Stimulated activated naive B cell treated with anti-CD40 and anti-IgM and Interleukin-4, amounts not matched to agents 10 μg/mL and 1 μg/mL and 100 μg/mL, for 72 hours (primary cell): ENCODE measurements around the gene MST1.
A peak's percentile ranks its signal among the peaks of the same experiment; 100 is the strongest.

Experiments used
- ATAC-seq, 2 donors: fragments of 150-1000 bp; cut with Tn5 transposase; replicated peaks; 2 replicates each; pipeline ENCODE4 v1.10.0; 2021; ENCODE audit warnings: moderate library complexity in 1 of 2
- DNase-seq: peaks from one replicate; pipeline ENCODE4 v3.0.0; 2021
- H3K27ac Mint-ChIP-seq: one replicate; pipeline ENCODE4 v1.8.0; 2022; ENCODE audit warnings: mild to moderate bottlenecking, mixed read lengths
- H3K27me3 Mint-ChIP-seq, 2 donors: one replicate each; pipeline ENCODE4 v1.8.0; 2022; ENCODE audit warnings: mixed read lengths in 2 of 2
- H3K36me3 Mint-ChIP-seq, 2 donors: one replicate each; pipeline ENCODE4 v1.8.0; 2022; ENCODE audit warnings: mixed read lengths in 2 of 2, mild to moderate bottlenecking in 1 of 2
- H3K4me1 Mint-ChIP-seq, 2 donors: one replicate each; pipeline ENCODE4 v1.8.0; 2022; ENCODE audit warnings: mixed read lengths in 2 of 2, mild to moderate bottlenecking in 1 of 2
- H3K4me3 Mint-ChIP-seq, 2 donors: one replicate each; pipeline ENCODE4 v1.8.0; 2022; ENCODE audit warnings: mild to moderate bottlenecking in 2 of 2, mixed read lengths in 2 of 2, moderate library complexity in 1 of 2
- H3K9me3 Mint-ChIP-seq, 2 donors: one replicate each; pipeline ENCODE4 v1.8.0; 2022; ENCODE audit warnings: mixed read lengths in 2 of 2, mild to moderate bottlenecking in 1 of 2

MST1 gene

DNA sequence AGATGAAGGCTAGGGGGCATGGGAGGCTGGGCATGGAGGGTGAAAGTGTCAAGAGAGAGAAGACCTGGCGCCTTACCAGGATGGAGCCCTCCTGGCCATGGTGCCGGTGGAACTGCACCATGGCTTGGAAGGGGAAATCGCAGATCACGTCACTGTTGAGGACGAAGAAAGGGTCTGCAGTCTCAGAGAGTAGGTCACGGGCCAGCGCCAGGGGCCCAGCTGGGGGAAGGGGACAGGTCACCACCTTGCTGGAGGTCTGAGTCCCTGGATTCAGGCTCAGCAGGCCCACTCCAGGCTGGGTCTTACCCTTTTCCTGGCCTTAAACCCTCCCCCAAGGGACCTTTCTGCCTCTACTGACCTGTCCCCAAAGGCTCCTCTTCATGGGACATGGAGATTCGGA, 33.6 kb upstream of the MST1 start:
- DNase-seq (no peak), ATAC-seq (no peak)
- peak overlapping the region; percentile 88 to 95 for H3K4me3 Mint-ChIP-seq
- H3K4me1 Mint-ChIP-seq, result peaks cover 48 to 78% of the 10 kb centered on the region in 2 donors
- H3K9me3 Mint-ChIP-seq, result peaks cover 0 to 3% of the 10 kb centered on the region in 2 donors
- H3K36me3 Mint-ChIP-seq, result peaks cover 32 to 53% of the 10 kb centered on the region in 2 donors
- H3K27me3 Mint-ChIP-seq, result no peaks in the 10 kb centered on the region
- peak overlapping the region; percentile 100 for H3K27ac Mint-ChIP-seq

DNA sequence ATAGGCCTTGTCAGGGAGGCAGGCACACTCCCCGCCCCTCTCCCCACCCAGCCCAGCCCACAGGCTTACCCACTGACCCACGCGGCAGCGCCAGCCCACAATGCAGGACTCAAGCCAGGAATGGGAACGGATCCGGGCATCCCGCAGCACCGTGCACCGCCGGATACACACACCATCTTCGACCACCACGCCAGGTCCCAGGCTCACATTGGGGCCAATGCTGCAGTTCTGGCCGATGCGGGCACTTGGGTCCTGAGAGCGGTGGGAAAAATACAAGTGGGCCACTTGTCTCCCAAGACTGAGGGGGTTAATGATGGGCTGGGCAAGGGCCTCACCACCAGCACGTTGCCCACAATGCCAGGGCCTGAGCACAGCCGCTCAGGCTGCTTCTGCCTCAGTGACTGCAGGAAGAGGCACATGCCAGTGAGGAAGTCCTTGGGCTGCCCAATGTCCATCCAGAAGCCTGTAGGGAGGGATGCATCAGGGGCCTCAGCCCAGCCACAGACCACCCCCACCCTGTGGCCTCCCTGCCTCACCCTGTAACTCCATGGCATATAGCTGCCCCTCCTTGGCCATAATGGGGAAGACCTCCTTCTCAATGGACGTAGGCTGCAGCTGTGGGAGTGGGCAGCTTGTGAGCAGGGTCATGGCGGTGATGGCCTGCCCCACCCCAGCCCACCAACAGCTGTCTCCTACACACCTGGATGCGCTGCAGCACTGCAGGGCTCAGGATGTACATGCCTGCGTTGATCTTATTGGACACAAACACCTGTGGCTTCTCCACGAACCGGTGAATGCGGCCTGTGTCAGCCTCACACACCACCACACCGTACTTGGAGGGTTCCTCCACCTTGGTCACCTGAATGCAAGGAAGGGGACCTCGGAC, 32.9 kb upstream of the MST1 start:
- Mint-ChIP-seq H3K9me3 (peaks cover 0 to 3% of the 10 kb centered on the region in 2 donors), H3K27me3 (no peaks in the 10 kb centered on the region), H3K4me3 (peak overlapping the region; percentile 88 to 95), H3K4me1 (peaks cover 45 to 72% of the 10 kb centered on the region in 2 donors), H3K36me3 (peaks cover 33 to 45% of the 10 kb centered on the region in 2 donors), H3K27ac (peak overlapping the region; percentile 100)
- no peak for DNase-seq
- ATAC-seq, result no peak

- Mint-ChIP-seq H3K27ac (no peak overlapping the region), H3K4me3 (peak overlapping the region in 1 of 2 donors; percentile 95), H3K27me3 (no peaks in the 10 kb centered on the region)
Observed at GRCh38 chr3:49721596-49721895, 32.3 kb upstream of the MST1 start.

GRCh38 chr3:49720855-49721595, 31.8 kb upstream of the MST1 start:
- H3K4me1 Mint-ChIP-seq, result peaks cover 44 to 72% of the 10 kb centered on the region in 2 donors
- no peak for DNase-seq
- H3K9me3 Mint-ChIP-seq, result peaks cover 0 to 3% of the 10 kb centered on the region in 2 donors
- H3K4me3 Mint-ChIP-seq, result peak overlapping the region in 1 of 2 donors; percentile 17
- H3K27me3 Mint-ChIP-seq, result no peaks in the 10 kb centered on the region
- peak overlapping the region; percentile 82 for H3K27ac Mint-ChIP-seq
- peaks cover 37 to 50% of the 10 kb centered on the region in 2 donors for H3K36me3 Mint-ChIP-seq
- ATAC-seq, result no peak

More at GRCh38 chr3:49721596-49721895, 32.3 kb upstream of the MST1 start:
- H3K4me1 Mint-ChIP-seq, result peaks cover 44 to 72% of the 10 kb centered on the region in 2 donors
- DNase-seq, result no peak
- ATAC-seq, result no peak
- peaks cover 33 to 45% of the 10 kb centered on the region in 2 donors for H3K36me3 Mint-ChIP-seq
- H3K9me3 Mint-ChIP-seq, result peaks cover 0 to 3% of the 10 kb centered on the region in 2 donors

DNA sequence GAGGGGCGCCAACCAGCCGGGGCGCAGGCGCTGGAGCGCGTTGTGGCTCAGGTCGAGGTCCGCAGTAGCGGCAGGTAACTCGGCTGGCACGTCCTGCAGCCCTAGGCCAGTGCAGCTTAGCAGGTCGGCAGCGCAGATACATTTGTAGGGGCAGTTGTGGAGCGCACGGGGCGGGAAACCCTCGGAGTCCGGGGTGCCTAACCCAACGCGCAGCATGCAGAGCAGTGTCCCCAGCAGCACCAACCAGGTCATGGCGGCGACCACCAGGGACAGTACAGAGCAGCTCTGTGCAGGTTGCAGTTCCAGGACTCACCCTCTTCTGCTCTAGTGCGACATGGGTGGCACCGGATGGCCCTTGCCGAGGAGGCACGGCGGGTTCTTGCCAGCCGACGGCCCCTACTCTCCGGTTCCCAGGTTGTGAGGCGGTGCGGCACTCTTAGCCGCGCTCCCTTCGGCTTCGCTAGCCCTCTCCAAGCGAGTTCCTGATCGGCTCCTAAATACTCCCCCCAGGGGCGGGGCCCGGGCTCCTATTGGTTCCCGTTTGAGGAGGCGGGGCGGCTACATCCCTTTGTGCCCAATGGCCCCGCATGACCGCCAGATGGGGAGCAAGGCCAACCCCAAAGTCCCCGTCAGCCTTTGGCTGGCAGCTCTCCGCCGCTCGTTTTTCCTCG, 30.1 kb upstream of the MST1 start, which contains the start of gene AMIGO3:
Gene AMIGO3 (minus strand): TSS at position 471 of the 671 bp plus-strand sequence. CDS start 219 bp downstream, at position 252.
- H3K4me3 Mint-ChIP-seq, result peak within 1 kb of the TSS; percentile 86 to 88
- DNase-seq, result peak; percentile 84
- peaks cover 48 to 62% of the 10 kb centered on the region in 2 donors for H3K36me3 Mint-ChIP-seq
- peak within 1 kb of the TSS; percentile 91 for H3K27ac Mint-ChIP-seq
- ATAC-seq, result peak; percentile 70 to 72
- H3K27me3 Mint-ChIP-seq, result no peaks in the 10 kb centered on the region
- H3K4me1 Mint-ChIP-seq, result peaks cover 40 to 58% of the 10 kb centered on the region in 2 donors
- peaks cover 0 to 3% of the 10 kb centered on the region in 2 donors for H3K9me3 Mint-ChIP-seq

- ATAC-seq (no peak), DNase-seq (no peak)
- H3K9me3 Mint-ChIP-seq, result peaks cover 0 to 3% of the 10 kb centered on the region in 2 donors
- no peaks in the 10 kb centered on the region for H3K27me3 Mint-ChIP-seq
- peaks cover 40 to 52% of the 10 kb centered on the region in 2 donors for H3K4me1 Mint-ChIP-seq
- peak overlapping the region; percentile 86 to 88 for H3K4me3 Mint-ChIP-seq
- H3K27ac Mint-ChIP-seq, result peak overlapping the region; percentile 91
- H3K36me3 Mint-ChIP-seq, result peaks cover 51 to 65% of the 10 kb centered on the region in 2 donors
Observed at GRCh38 chr3:49718858-49719213, 29.6 kb upstream of the MST1 start.

DNA sequence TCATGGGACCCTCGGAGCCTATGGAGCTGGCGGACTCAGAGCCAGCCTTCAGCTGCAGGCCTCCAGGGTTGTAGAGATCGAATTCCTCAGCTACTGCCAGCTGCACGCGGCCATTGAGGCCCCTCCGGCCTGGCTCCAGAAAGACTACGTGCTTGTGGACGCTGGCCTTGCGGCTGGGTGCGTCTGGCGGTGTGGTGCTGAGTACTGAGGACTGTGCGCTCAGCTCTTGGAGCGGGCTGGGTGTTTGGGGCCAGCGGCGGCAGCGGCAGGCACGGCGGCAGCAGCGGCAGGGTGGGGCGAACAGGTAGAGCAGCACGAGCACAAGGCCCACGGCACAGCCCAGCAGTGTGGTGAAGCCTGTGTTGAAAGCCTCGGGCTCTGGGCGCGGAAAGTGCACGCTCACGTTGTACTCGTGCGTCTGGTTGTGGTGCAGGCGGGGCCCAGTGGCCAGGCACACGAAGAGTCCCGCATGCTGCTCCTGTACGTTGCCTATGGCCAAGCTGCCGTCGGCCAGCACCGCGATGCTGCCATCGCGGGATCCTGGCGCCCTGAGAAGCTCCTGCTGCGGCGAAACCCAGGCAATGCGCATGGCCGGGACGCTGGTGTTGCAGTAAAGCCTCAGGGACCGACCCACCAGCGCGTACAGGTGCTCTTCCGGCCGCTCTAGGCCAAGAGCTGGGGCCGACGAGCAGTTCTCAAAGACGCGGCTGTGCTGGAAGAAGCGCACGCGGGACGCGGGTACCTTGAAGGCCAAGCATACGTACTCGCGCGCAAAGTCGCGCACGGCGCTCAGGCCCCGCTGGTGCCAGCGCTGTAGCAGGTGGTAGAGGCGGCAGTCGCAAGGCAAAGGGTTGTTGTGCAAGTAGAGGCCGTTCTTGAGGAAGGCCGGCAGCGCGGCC, 28.9 kb upstream of the MST1 start:
- Mint-ChIP-seq H3K4me1 (peaks cover 38 to 46% of the 10 kb centered on the region in 2 donors), H3K27me3 (no peaks in the 10 kb centered on the region), H3K27ac (peak overlapping the region; percentile 91), H3K4me3 (peak overlapping the region; percentile 86 to 88), H3K9me3 (peaks cover 0 to 3% of the 10 kb centered on the region in 2 donors), H3K36me3 (peaks cover 51 to 63% of the 10 kb centered on the region in 2 donors)
- ATAC-seq (no peak), DNase-seq (no peak)

GRCh38 chr3:49717211-49717958, 28.1 kb upstream of the MST1 start:
- Mint-ChIP-seq H3K4me3 (no peak overlapping the region), H3K27ac (peak overlapping the region; percentile 86), H3K9me3 (peaks cover 0 to 3% of the 10 kb centered on the region in 2 donors), H3K36me3 (peaks cover 51 to 57% of the 10 kb centered on the region in 2 donors), H3K4me1 (peaks cover 37 to 38% of the 10 kb centered on the region in 2 donors), H3K27me3 (no peaks in the 10 kb centered on the region)
- no peak for DNase-seq
- no peak for ATAC-seq

- DNase-seq (no peak), ATAC-seq (no peak)
- Mint-ChIP-seq H3K9me3 (peaks cover 0 to 3% of the 10 kb centered on the region in 2 donors), H3K4me3 (no peak overlapping the region), H3K27me3 (no peaks in the 10 kb centered on the region), H3K4me1 (peaks cover 32 to 34% of the 10 kb centered on the region in 2 donors), H3K36me3 (peaks cover 45 to 53% of the 10 kb centered on the region in 2 donors), H3K27ac (peak overlapping the region; percentile 9)
Observed at GRCh38 chr3:49716691-49717210, 27.5 kb upstream of the MST1 start.

DNA sequence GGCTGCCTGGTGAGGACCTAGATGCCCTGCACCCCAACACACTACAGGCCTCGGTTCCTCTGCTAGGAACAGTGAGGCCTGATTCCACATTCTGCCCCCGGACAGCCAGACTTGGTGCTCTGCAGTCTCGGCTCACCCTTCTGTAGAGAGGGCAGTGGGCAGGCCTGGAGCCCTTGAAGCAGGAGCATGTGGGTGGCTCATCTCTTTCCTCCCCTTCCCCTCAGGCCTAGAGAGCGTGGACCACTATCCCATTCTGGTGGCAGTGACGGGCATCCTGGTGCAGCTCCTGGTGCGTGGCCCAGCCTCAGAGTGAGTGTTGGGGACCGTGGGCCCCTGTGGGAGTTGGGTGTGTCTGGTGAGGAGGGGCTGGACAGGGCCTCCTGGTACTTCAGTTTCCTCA, 26.9 kb upstream of the MST1 start:
- no peaks in the 10 kb centered on the region for H3K27me3 Mint-ChIP-seq
- peak overlapping the region; percentile 47 for H3K27ac Mint-ChIP-seq

GRCh38 chr3:49715611-49716121, 26.4 kb upstream of the MST1 start:
- Mint-ChIP-seq H3K9me3 (peaks cover 0 to 3% of the 10 kb centered on the region in 2 donors), H3K27ac (no peak overlapping the region), H3K4me3 (no peak overlapping the region), H3K36me3 (peaks cover 41 to 50% of the 10 kb centered on the region in 2 donors), H3K27me3 (no peaks in the 10 kb centered on the region), H3K4me1 (peaks cover 24 to 26% of the 10 kb centered on the region in 2 donors)
- ATAC-seq (no peak), DNase-seq (no peak)

More for the DNA sequence above, 26.9 kb upstream of the MST1 start:
- ATAC-seq (no peak), DNase-seq (no peak)
- Mint-ChIP-seq H3K4me3 (no peak overlapping the region), H3K36me3 (peaks cover 46 to 52% of the 10 kb centered on the region in 2 donors), H3K4me1 (peaks cover 29 to 31% of the 10 kb centered on the region in 2 donors), H3K9me3 (peaks cover 0 to 3% of the 10 kb centered on the region in 2 donors)

DNA sequence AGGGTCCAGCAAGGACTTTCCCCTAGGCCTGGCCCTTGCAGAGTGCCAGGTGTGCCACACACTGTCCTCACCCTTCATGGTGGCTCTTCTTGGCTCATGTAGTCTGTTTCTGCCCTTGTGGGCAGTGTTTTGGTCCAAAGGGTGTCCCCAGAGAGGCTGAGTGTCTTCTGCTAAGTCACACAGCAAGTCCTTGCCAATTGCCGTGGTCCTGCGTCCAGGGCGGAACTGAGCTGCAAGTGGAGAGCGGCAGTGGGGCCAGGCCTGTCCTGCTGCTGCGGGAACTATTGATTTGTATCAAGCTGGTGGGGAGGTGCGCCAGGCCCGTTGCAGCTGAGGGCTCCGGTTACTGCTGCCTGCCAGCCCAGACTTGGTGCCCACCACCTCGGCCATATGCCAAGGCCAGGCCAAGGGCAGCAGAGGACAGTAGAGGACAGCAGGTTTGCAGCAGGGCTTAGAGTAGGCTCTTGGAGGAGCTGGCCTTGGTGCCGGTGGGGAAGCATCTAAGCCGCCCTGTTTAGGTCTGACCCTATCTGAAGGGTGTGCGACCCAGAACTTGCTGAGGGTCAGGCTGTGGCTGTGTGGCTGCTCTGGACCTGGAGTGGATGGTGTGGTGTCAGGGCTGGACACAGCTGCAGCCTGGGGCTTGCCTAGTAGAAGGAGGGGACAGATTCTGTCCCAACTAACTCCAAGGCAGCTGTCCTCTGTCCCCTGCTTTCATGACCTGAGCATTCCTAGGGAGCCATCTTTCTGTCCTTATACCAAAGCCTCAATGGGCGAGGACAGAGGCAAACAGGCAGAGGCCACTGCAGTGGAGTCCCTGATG, 25.7 kb upstream of the MST1 start:
- Mint-ChIP-seq H3K27ac (no peak overlapping the region), H3K4me3 (no peak overlapping the region), H3K9me3 (peaks cover 0 to 3% of the 10 kb centered on the region in 2 donors), H3K36me3 (peaks cover 36 to 42% of the 10 kb centered on the region in 2 donors), H3K27me3 (no peaks in the 10 kb centered on the region), H3K4me1 (peaks cover 17 to 20% of the 10 kb centered on the region in 2 donors)
- ATAC-seq (no peak), DNase-seq (no peak)
